ENCODE data around the gene DNAJC3.

DNAJC3 gene

GRCh38 chr13:95643936-95644598, 32.9 kb upstream of the DNAJC3 start:
- peak overlapping the region; percentile 59 for H3K27ac ChIP-seq (ENCODE audit: poor library complexity, severe bottlenecking)
- ATAC-seq (ENCODE audit: low read depth), result peak; percentile 72
- H3K4me1 ChIP-seq (ENCODE audit: insufficient read depth, poor library complexity, severe bottlenecking), result peaks cover 11% of the 10 kb centered on the region
- TF ChIP-seq, protein P1, sequence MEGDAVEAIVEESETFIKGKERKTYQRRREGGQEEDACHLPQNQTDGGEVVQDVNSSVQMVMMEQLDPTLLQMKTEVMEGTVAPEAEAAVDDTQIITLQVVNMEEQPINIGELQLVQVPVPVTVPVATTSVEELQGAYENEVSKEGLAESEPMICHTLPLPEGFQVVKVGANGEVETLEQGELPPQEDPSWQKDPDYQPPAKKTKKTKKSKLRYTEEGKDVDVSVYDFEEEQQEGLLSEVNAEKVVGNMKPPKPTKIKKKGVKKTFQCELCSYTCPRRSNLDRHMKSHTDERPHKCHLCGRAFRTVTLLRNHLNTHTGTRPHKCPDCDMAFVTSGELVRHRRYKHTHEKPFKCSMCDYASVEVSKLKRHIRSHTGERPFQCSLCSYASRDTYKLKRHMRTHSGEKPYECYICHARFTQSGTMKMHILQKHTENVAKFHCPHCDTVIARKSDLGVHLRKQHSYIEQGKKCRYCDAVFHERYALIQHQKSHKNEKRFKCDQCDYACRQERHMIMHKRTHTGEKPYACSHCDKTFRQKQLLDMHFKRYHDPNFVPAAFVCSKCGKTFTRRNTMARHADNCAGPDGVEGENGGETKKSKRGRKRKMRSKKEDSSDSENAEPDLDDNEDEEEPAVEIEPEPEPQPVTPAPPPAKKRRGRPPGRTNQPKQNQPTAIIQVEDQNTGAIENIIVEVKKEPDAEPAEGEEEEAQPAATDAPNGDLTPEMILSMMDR (IDR thresholded peaks at IDR 0.05; ENCODE audit: poor library complexity, severe bottlenecking), result no peak
- no peaks in the 10 kb centered on the region for H3K9me3 ChIP-seq (ENCODE audit: severe bottlenecking)
- H3K36me3 ChIP-seq (ENCODE audit: low read depth), result peaks cover 14% of the 10 kb centered on the region
- peak; percentile 71 for DNase-seq (ENCODE audit: low spot score)
- peak overlapping the region; percentile 55 for H3K4me3 ChIP-seq (ENCODE audit: severe bottlenecking)
- no peaks in the 10 kb centered on the region for H3K27me3 ChIP-seq (ENCODE audit: insufficient read depth, poor library complexity, severe bottlenecking)

- H3K27me3 ChIP-seq (ENCODE audit: insufficient read depth, poor library complexity, severe bottlenecking), result no peaks in the 10 kb centered on the region
- peak; percentile 79 for ATAC-seq (ENCODE audit: low read depth)
- peaks cover 12% of the 10 kb centered on the region for H3K36me3 ChIP-seq (ENCODE audit: low read depth)
- TF ChIP-seq, protein P1 (IDR thresholded peaks at IDR 0.05; ENCODE audit: poor library complexity, severe bottlenecking), result no peak
- H3K9me3 ChIP-seq (ENCODE audit: severe bottlenecking), result no peaks in the 10 kb centered on the region
- H3K4me3 ChIP-seq (ENCODE audit: severe bottlenecking), result peak within 1 kb of the TSS; percentile 55
- H3K4me1 ChIP-seq (ENCODE audit: insufficient read depth, poor library complexity, severe bottlenecking), result peaks cover 11% of the 10 kb centered on the region
- H3K27ac ChIP-seq (ENCODE audit: poor library complexity, severe bottlenecking), result peak within 1 kb of the TSS; percentile 59
- DNase-seq (ENCODE audit: low spot score), result peak; percentile 83
Observed at GRCh38 chr13:95644601-95645052, 32.3 kb upstream of the DNAJC3 start, which contains the start of gene DZIP1. TSS of gene DZIP1 (minus strand) at chr13:95644706. CDS start at chr13:95642029, 2,677 bp downstream.

GRCh38 chr13:95647321-95647720, 29.6 kb upstream of the DNAJC3 start:
- H3K27ac ChIP-seq (ENCODE audit: poor library complexity, severe bottlenecking), result no peak overlapping the region
- no peaks in the 10 kb centered on the region for H3K9me3 ChIP-seq (ENCODE audit: severe bottlenecking)
- DNase-seq (ENCODE audit: low spot score), result no peak
- no peak for ATAC-seq (ENCODE audit: low read depth)
- no peaks in the 10 kb centered on the region for H3K27me3 ChIP-seq (ENCODE audit: insufficient read depth, poor library complexity, severe bottlenecking)
- TF ChIP-seq, protein P1 (IDR thresholded peaks at IDR 0.05; ENCODE audit: poor library complexity, severe bottlenecking), result no peak
- H3K4me1 ChIP-seq (ENCODE audit: insufficient read depth, poor library complexity, severe bottlenecking), result peaks cover 8% of the 10 kb centered on the region
- H3K36me3 ChIP-seq (ENCODE audit: low read depth), result no peaks in the 10 kb centered on the region; the same call in 1 of the 2 replicates
- H3K4me3 ChIP-seq (ENCODE audit: severe bottlenecking), result no peak overlapping the region

DNA sequence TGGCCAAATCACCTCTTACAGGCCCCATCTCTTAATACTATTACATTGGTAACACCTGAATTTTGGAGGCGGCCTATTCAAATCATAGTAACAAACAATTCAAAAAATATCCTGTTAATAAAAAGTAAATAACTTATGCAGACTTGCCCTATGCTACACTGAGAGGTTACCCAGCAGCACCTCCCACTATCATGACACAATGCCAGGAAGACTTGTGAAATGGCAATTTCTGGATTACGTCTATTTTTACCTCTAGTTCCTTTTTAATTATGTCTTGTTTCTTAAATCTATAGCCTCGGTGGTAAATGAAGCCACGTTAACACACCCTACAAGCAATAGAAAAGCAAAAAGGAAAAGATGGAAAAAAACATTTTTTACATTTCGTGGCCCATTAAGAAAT, 26.2 kb upstream of the DNAJC3 start:
- H3K4me3 ChIP-seq (ENCODE audit: severe bottlenecking), result no peak overlapping the region
- no peaks in the 10 kb centered on the region for H3K9me3 ChIP-seq (ENCODE audit: severe bottlenecking)
- no peak for ATAC-seq (ENCODE audit: low read depth)
- TF ChIP-seq, protein P1 (IDR thresholded peaks at IDR 0.05; ENCODE audit: poor library complexity, severe bottlenecking), result no peak
- H3K36me3 ChIP-seq (ENCODE audit: low read depth), result no peaks in the 10 kb centered on the region
- H3K27me3 ChIP-seq (ENCODE audit: insufficient read depth, poor library complexity, severe bottlenecking), result no peaks in the 10 kb centered on the region
- DNase-seq (ENCODE audit: low spot score), result no peak
- H3K27ac ChIP-seq (ENCODE audit: poor library complexity, severe bottlenecking), result no peak overlapping the region
- H3K4me1 ChIP-seq (ENCODE audit: insufficient read depth, poor library complexity, severe bottlenecking), result no peaks in the 10 kb centered on the region

- Histone ChIP-seq H3K4me1 (ENCODE audit: insufficient read depth, poor library complexity, severe bottlenecking) (no peaks in the 10 kb centered on the region), H3K36me3 (ENCODE audit: low read depth) (no peaks in the 10 kb centered on the region), H3K4me3 (ENCODE audit: severe bottlenecking) (no peak overlapping the region), H3K9me3 (ENCODE audit: severe bottlenecking) (no peaks in the 10 kb centered on the region), H3K27me3 (ENCODE audit: insufficient read depth, poor library complexity, severe bottlenecking) (no peaks in the 10 kb centered on the region), H3K27ac (ENCODE audit: poor library complexity, severe bottlenecking) (no peak overlapping the region)
- ATAC-seq (ENCODE audit: low read depth), result no peak
- no peak for DNase-seq (ENCODE audit: low spot score)
- TF ChIP-seq, protein P1 (IDR thresholded peaks at IDR 0.05; ENCODE audit: poor library complexity, severe bottlenecking), result no peak
Observed at GRCh38 chr13:95652244-95652764, 24.6 kb upstream of the DNAJC3 start.
